ENCODE results near the gene ABCF3. TPM values are rescaled to one million over a fixed set of nuclear protein-coding genes. Genes with fewer than 3 reads are reported as not detected.

Gene ABCF3
- polyA plus RNA-seq, 1 donor from 2014 or later: 49.1 TPM

DNA sequence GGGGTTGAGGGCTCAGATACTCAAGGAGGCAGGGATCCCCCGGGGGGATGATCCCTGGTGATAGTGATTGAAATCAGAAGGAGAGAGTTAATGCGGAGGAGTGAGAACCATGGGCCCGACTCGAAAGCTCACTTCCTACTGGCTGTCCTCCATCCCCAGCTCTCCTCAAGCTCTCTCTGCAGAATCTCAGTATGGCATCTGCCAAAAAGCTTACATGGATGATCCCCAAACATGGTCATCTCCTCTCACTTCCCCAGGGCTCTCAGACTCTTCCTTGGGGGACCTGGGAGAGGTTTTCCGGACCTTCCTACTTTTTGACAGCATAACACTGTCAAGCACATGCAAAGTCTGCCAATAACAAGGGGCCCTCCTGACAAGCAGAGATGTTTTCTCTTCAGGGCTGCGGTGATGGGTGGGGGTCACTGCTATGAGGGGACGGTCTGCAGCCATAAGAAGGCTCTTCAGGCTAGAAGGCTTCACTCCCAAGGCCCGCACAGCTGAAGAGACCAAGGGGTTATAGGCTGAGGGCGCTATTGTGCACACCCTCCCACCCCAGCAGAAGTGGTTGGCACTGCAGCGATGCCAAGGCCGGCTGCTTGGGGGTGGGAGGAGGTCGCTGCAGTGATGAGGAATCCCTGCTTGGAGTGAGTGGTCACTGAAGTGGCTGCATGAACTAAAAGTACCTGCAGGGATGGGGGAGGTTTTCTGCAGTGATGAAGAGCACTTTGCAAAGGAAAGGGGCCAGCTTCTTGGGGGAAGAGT is 42.6 kb downstream of the ABCF3 start:
- no peaks in the 10 kb centered on the region for H3K36me3 Mint-ChIP-seq
- no peak overlapping the region for H3K27ac Mint-ChIP-seq
- H3K27me3 Mint-ChIP-seq: peaks cover 53% of the 10 kb centered on the region
- H3K4me3 Mint-ChIP-seq: peak overlapping the region; percentile 33 to 86 (median 58)
- H3K4me1 Mint-ChIP-seq: peaks cover 0 to 9% (median 3%) of the 10 kb centered on the region in 3 donors
- H3K9me3 Mint-ChIP-seq: no peaks in the 10 kb centered on the region

DNA sequence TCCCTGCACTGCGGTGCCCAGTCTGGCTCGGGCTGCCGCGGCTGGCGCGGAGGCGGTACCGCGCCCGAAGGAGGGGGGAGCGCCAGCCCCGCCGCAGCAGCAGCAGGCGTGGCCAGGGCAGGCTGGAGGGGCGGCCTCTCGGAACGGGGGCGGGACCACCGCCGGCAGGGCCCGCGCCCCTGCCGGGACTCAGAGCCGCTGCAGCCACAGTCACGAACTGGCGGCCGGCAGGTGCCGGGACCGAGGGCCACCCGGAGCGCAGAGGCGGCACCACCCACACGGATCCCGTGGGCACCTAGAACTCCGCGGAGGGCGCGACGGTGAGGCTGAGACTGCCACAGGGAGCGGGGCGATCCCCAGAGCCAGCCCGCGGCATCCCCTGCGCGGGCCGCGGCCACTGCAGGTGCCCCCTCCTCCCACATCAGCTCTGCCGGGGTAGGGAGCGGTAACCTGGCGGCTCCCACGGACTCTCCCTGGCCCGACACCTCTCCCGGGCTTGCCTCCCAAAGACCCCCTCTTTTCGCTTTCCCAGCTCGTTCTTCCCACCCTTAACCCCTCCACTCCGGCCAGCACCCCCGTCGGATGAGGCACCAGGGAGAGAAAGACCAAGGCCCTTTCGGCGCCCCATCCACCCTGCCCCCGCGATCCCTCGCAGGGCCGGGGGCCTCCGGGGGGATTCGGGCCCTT is 43.5 kb downstream of the ABCF3 start, which contains the start of gene VWA5B2:
VWA5B2 (plus strand) TSS at position 192 of the 687 bp plus-strand sequence. CDS start 944 bp downstream, outside the sequence.
- Mint-ChIP-seq H3K36me3 (no peaks in the 10 kb centered on the region), H3K4me3 (peak within 1 kb of the TSS; percentile 33 to 88 (median 68)), H3K27ac (no peak within 1 kb of the TSS), H3K4me1 (peaks cover 0 to 9% (median 3%) of the 10 kb centered on the region in 3 donors), H3K27me3 (peaks cover 50% of the 10 kb centered on the region), H3K9me3 (no peaks in the 10 kb centered on the region)

DNA sequence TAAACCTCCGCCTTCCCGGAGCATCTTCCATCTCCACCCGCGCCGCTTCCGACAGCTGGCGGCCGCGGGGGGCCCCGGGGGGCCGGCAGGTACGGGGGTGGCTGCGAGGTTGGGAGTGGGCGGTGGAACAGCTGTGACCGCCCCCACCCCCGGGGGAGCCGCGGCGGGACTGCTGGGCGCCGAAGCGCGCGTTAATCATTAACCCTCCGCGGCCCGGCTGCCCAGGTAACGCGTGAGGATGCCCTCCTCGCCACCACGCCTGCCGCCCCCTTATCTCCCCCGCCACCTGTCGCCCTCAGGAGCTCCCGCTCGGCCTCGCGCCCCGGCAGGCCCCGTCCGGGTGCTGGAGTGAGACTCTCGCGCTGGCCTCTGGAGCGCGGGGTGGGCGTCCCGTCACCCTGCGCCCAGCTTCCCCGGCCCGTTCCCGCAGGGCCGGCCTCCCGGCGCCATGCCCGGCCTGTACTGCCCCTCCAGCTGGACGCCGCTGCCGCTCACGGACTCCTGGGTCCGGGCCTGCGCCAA is 44.1 kb downstream of the ABCF3 start:
- H3K27me3 Mint-ChIP-seq: peaks cover 48% of the 10 kb centered on the region
- no peak overlapping the region for H3K27ac Mint-ChIP-seq
- H3K4me1 Mint-ChIP-seq: peaks cover 0 to 9% (median 3%) of the 10 kb centered on the region in 3 donors
- peak overlapping the region in 1 of 4 donors; percentile 88 for H3K4me3 Mint-ChIP-seq
- H3K36me3 Mint-ChIP-seq: no peaks in the 10 kb centered on the region
- H3K9me3 Mint-ChIP-seq: no peaks in the 10 kb centered on the region

DNA sequence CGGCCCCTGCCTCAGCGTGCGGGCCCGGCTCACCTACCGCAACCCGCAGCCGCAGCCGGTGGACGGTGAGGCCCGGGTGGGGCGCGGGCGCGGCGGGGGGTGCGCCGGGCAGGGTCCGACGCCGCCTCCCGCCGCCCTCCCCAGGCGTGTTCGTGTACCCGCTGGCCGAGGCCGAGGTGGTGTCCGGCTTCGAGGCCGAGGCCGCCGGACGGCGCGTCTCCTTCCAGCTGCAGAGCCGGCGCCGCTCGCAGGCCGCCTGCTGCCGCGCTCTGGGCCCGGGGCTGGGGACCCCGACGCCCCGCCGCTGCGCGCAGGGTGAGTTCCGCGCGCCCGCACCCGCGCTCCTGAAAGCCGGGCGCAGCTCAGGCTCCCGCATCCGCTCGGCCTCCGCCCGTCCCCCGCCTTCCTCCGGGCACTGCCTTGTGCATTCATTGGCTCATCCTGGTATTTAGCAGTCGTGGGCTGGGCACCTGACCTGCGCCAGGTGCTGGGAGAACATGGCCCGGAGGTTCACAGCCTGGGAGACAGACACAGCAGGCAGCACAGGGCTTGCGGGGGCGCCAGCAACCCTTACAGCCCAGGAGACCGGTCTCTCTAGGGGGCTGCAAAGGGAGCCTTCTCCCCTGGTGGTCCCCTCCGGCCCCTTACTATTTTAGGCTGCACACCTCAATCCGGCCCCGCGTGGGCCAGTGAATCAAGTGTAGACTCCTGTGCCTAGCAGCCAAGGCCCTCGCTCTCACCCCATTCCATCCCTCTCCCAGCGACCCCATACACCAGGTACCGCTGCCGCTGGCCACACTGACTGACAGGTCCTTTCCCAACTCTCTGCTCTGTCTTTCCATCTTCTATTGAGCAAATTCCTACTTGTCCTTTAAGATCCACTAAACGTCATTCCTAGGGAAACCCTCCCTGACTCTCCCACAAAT is 44.9 kb downstream of the ABCF3 start:
- Mint-ChIP-seq H3K36me3 (no peaks in the 10 kb centered on the region), H3K27ac (no peak overlapping the region), H3K9me3 (no peaks in the 10 kb centered on the region), H3K4me1 (peaks cover 0 to 9% (median 3%) of the 10 kb centered on the region in 3 donors), H3K4me3 (peak overlapping the region; percentile 71 to 95 (median 81)), H3K27me3 (peaks cover 43% of the 10 kb centered on the region)

DNA sequence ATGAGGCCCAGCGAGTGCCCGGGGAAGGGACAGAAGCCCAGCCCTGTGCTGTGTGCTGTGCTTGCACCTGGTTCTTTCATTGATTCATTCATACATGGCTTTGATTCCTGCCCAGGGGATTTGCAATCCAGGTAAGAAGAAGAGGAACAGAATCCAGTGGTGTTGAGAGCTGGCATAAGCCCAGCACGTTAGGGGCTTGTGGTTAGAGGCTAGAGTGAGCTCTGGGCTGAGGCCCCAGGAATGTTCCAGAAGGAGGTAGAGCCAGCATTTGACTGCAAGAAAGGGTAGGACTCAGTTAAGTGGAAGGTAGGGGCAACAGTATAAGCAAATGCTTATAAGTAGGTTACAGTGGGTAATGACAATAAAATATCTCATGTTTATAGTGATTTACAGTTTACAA is 45.7 kb downstream of the ABCF3 start:
- H3K36me3 Mint-ChIP-seq: no peaks in the 10 kb centered on the region
- no peaks in the 10 kb centered on the region for H3K9me3 Mint-ChIP-seq
- H3K4me3 Mint-ChIP-seq: peak overlapping the region in 2 of 4 donors; percentile 71 to 87
- H3K4me1 Mint-ChIP-seq: peaks cover 0 to 9% (median 3%) of the 10 kb centered on the region in 3 donors
- H3K27me3 Mint-ChIP-seq: peaks cover 39% of the 10 kb centered on the region
- H3K27ac Mint-ChIP-seq: no peak overlapping the region

DNA sequence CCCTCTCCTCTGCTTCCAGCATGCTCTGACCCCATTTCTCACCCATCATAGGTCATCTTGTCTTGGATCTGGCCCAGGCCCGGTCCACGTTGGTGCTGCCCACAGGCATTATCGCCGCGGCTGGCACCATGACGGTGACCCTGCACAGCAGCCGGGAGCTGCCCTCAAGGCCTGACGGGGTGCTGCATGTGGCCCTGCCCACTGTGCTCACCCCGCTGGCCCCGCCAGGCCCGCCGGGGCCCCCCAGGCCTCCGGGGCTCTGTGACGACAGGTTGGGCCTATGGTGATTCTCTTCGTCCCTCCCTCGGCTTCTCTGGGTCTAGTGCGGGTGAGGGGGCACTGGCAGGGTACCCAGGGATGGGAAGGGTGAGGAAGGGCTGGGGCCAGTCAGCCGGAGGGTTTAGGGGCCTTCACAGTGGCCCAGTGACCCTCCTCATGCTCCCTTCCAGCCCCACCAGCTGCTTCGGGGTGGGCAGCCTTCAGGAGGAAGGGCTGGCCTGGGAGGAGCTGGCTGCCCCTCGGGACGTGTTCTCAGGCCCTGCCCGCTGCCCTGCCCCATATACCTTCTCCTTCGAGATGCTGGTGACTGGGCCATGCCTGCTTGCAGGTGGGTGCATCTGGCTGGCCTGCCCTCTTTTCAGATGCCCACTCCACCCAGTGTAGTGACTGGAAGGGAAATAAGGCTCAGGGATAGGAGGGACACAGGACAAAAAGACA is 47.3 kb downstream of the ABCF3 start:
- Mint-ChIP-seq H3K27me3 (peaks cover 30% of the 10 kb centered on the region), H3K9me3 (no peaks in the 10 kb centered on the region), H3K36me3 (no peaks in the 10 kb centered on the region), H3K27ac (no peak overlapping the region), H3K4me3 (peak overlapping the region in 1 of 4 donors; percentile 17), H3K4me1 (peaks cover 0 to 9% (median 3%) of the 10 kb centered on the region in 3 donors)

DNA sequence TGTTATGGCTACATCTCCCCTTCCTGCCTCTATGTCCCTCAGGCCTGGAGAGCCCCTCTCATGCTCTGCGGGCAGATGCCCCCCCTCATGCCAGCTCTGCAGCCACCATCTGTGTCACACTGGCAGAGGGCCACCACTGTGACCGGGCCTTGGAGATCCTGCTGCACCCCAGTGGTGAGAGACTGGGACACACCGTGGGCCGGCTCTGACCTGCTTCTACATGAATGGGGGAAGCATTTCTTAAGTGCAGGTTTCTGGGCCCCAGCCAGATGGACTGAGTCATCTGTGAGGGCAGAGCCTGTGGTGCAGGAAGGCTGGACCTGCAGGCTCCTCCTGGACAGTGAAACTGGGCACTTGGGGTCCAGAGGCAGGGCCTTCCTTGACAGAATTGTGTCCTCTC is 48.2 kb downstream of the ABCF3 start:
- peaks cover 0 to 7% (median 2%) of the 10 kb centered on the region in 3 donors for H3K4me1 Mint-ChIP-seq
- H3K27ac Mint-ChIP-seq: no peak overlapping the region
- H3K9me3 Mint-ChIP-seq: no peaks in the 10 kb centered on the region
- H3K4me3 Mint-ChIP-seq: no peak overlapping the region
- peaks cover 24% of the 10 kb centered on the region for H3K27me3 Mint-ChIP-seq
- H3K36me3 Mint-ChIP-seq: no peaks in the 10 kb centered on the region

DNA sequence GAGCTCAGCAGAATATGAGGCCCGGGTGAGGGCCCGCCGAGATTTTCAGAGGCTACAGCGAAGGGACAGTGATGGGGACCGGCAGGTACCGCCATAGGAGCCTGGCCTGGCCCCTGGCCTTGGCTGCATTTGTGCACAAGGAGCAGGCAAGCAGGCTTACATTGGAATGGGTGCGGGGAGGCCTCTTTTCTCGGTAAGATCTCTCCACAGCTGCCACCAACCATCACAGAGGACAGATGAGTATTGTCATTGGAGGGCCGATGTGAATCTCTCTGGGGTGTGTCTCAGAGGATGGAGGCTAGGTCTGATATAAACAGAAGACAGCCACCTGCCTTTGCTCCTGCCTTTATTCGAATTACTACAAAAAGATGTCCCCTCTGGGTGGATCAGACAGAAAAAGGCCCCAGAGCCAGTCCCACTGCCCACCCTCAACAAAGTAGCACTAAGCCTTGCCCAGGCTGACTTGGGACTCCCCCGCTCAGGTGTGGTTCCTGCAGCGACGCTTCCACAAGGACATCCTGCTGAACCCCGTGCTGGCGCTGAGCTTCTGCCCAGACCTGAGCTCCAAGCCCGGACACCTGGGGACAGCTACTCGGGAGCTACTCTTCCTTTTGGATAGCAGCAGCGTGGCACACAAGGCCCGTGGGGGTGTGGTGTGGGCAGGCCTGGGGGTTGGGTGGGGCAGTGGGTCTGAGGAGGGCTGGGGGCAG is 48.8 kb downstream of the ABCF3 start:
- H3K9me3 Mint-ChIP-seq: no peaks in the 10 kb centered on the region
- H3K4me3 Mint-ChIP-seq: no peak overlapping the region
- no peaks in the 10 kb centered on the region for H3K36me3 Mint-ChIP-seq
- peaks cover 22% of the 10 kb centered on the region for H3K27me3 Mint-ChIP-seq
- H3K4me1 Mint-ChIP-seq: peaks cover 0 to 8% (median 2%) of the 10 kb centered on the region in 3 donors
- H3K27ac Mint-ChIP-seq: no peak overlapping the region

DNA sequence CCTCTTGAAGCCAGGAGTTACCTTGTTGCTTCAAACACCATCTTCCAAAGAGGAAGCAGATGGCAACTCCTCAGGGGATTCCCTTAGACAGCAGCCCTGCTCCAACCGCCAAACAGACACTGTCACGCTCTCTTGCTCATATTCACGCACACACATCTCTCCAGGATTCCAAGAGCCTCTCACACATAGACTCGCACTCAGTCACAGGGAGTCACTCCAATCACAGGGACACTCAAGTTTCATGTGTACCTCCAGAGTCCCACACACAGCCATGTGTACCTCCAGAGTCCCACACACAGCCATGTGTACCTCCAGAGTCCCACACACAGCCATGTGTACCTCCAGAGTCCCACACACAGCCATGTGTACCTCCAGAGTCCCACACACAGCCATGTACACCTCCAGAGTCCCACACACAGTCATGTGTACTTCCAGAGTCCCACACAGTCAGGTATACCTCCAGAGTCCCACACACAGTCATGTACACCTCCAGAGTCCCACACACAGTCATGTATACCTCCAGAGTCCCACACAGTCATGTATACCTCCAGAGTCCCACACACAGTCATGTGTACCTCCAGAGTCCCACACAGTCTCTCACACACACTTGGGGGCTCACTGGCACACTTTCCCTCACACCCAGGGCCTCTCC is 49.5 kb downstream of the ABCF3 start:
- H3K36me3 Mint-ChIP-seq: no peaks in the 10 kb centered on the region
- H3K27ac Mint-ChIP-seq: peak overlapping the region in 1 of 3 donors; percentile 53
- H3K4me1 Mint-ChIP-seq: peaks cover 0 to 9% (median 2%) of the 10 kb centered on the region in 3 donors
- no peaks in the 10 kb centered on the region for H3K9me3 Mint-ChIP-seq
- no peak overlapping the region for H3K4me3 Mint-ChIP-seq
- H3K27me3 Mint-ChIP-seq: peaks cover 22% of the 10 kb centered on the region

DNA sequence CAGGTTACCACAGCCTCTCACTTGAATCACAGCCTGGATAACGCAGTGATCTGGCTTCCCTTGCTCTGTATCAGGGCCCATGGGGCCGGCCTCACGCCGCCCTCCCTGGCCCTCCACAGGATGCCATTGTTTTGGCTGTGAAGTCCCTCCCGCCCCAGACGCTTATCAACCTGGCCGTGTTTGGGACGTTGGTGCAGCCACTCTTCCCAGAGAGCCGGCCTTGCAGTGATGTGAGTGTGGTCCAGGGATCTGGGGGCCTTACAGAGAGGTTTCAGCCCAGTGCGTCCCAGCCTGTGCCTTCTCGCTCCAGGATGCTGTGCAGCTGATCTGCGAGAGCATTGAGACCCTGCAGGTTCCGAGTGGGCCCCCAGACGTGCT is 50.0 kb downstream of the ABCF3 start:
- Mint-ChIP-seq H3K4me3 (no peak overlapping the region), H3K36me3 (no peaks in the 10 kb centered on the region), H3K9me3 (no peaks in the 10 kb centered on the region), H3K4me1 (peaks cover 0 to 8% (median 0%) of the 10 kb centered on the region in 3 donors), H3K27me3 (peaks cover 20% of the 10 kb centered on the region), H3K27ac (peak overlapping the region in 1 of 3 donors; percentile 53)

DNA sequence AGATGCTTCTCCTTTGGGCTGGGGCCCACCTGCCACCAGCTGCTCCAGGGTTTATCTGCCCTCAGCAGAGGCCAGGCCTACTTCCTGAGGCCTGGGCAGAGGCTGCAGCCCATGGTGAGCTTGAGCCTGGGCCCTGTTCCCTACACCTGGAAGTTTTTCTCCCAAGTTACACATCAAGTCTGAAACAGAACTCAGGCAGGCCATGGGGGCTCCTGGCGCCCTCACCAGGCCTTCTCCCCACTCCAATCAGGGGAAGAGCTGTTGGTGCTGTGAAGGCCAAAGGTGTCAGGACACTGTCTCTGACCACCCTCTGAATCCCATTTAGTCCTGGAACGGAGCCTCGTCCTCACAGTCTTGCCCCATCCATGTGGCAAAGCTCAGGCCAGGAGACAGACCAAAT is 50.6 kb downstream of the ABCF3 start:
- no peaks in the 10 kb centered on the region for H3K36me3 Mint-ChIP-seq
- no peaks in the 10 kb centered on the region for H3K9me3 Mint-ChIP-seq
- peaks cover 0 to 4% (median 0%) of the 10 kb centered on the region in 3 donors for H3K4me1 Mint-ChIP-seq
- H3K27ac Mint-ChIP-seq: no peak overlapping the region
- peaks cover 14% of the 10 kb centered on the region for H3K27me3 Mint-ChIP-seq
- H3K4me3 Mint-ChIP-seq: no peak overlapping the region

DNA sequence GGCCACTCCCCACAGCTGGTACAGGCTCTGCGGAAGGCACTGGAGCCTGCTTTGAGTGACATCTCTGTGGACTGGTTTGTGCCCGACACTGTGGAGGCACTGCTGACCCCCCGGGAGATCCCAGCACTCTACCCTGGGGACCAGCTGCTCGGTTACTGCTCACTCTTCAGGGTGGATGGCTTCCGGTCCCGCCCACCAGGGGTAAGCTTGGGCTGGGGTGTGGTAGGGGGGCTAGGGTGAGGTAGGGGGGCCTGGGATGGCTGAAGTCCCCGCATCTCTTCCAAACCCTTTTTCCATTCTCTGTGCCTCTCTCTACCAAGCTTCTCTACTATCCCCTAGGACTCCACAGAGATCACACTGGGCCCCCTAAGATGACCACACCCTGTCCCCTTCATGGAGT is 51.2 kb downstream of the ABCF3 start:
- no peaks in the 10 kb centered on the region for H3K36me3 Mint-ChIP-seq

DNA sequence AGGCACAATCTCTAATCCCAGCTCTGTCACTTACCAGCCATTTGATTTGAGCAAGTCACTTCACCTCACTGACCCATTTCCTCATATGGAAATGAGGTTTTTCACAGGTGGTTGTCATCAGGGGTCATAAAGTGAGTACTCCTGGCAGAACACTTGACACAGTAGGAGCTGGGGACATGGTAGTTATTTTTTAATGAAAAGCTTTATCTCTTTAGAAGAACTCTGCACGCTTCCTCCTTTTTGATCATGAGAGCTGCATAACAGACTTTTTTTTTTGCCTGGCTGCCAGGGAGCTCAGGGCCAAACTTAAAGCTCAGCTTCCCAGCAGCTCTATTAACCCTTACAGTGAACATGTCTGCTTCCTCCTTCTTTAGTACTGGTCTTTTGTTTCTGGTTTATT is 51.8 kb downstream of the ABCF3 start:
- peaks cover 0 to 3% (median 0%) of the 10 kb centered on the region in 3 donors for H3K4me1 Mint-ChIP-seq
- H3K4me3 Mint-ChIP-seq: no peak overlapping the region
- H3K27ac Mint-ChIP-seq: no peak overlapping the region
- peaks cover 3% of the 10 kb centered on the region for H3K27me3 Mint-ChIP-seq
- no peaks in the 10 kb centered on the region for H3K9me3 Mint-ChIP-seq
- peaks cover 2% of the 10 kb centered on the region for H3K36me3 Mint-ChIP-seq

More for the DNA sequence above, 51.2 kb downstream of the ABCF3 start:
- peaks cover 8% of the 10 kb centered on the region for H3K27me3 Mint-ChIP-seq
- no peak overlapping the region for H3K4me3 Mint-ChIP-seq
- no peak overlapping the region for H3K27ac Mint-ChIP-seq
- H3K9me3 Mint-ChIP-seq: no peaks in the 10 kb centered on the region
- peaks cover 0 to 3% (median 0%) of the 10 kb centered on the region in 3 donors for H3K4me1 Mint-ChIP-seq
